Keratinocyte (primary cell): ENCODE results near the gene CGNL1.

Experiments used
- EZH2 ChIP-seq: IDR thresholded peaks from one replicate; pipeline ENCODE4 v1.6.1; 2012; ENCODE audit warnings: inconsistent platforms, mild to moderate bottlenecking, low read length, moderate library complexity
- TF ChIP-seq, protein P1 (sequence below), 3 experiments: IDR thresholded peaks in 1 of 3; conservative IDR thresholded peaks in 1 of 3; optimal IDR thresholded peaks in 1 of 3; 2 replicates in 2 of 3; 3 replicates in 1 of 3; pipeline versions ENCODE3 to v1.5.1; 2011; ENCODE audit warnings: low read length in 3 of 3, mild to moderate bottlenecking in 3 of 3, moderate library complexity in 2 of 3, control low read depth in 1 of 3, inconsistent platforms in 1 of 3; ENCODE audit not compliant: insufficient read depth in 2 of 3; ENCODE audit errors: extremely low read depth in 1 of 3

DNA sequence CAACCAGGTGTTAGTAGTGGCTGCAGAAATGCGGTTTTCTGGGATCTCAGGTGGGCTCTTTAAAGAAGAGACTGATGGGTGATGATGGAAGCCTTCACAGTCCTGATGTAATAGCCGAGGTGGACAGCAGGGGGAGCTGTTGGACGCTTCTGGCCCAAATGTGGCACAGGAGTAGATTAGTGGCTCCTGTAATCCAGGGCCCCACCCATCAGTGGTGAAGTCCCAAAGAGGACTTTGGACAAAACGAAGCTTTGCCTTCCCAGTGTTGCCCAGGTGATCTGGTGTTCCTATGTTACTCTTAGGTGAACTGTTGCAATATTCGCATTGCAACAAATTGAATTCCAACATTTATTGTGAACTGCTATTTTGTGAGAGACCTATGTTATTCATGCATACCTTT, 183.6 kb downstream of the CGNL1 start:
- TF ChIP-seq, protein P1, sequence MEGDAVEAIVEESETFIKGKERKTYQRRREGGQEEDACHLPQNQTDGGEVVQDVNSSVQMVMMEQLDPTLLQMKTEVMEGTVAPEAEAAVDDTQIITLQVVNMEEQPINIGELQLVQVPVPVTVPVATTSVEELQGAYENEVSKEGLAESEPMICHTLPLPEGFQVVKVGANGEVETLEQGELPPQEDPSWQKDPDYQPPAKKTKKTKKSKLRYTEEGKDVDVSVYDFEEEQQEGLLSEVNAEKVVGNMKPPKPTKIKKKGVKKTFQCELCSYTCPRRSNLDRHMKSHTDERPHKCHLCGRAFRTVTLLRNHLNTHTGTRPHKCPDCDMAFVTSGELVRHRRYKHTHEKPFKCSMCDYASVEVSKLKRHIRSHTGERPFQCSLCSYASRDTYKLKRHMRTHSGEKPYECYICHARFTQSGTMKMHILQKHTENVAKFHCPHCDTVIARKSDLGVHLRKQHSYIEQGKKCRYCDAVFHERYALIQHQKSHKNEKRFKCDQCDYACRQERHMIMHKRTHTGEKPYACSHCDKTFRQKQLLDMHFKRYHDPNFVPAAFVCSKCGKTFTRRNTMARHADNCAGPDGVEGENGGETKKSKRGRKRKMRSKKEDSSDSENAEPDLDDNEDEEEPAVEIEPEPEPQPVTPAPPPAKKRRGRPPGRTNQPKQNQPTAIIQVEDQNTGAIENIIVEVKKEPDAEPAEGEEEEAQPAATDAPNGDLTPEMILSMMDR (optimal IDR thresholded peaks at IDR 0.05 in 1 of 3, IDR thresholded peaks at IDR 0.05 in 1 of 3, conservative IDR thresholded peaks at IDR 0.05 in 1 of 3; ENCODE audit: extremely low read depth in 1 of 3, insufficient read depth in 2 of 3, low read length in 3 of 3), result peak; percentile 87 to 90 (median 89)
- TF ChIP-seq EZH2, result no peak
